Measurements from ENCODE around the gene GDA. TPM values are rescaled to one million over a fixed set of nuclear protein-coding genes. Genes with fewer than 3 reads are reported as not detected.

GDA gene
- total RNA-seq, 1 experiment from 2014 or later, result 5.0 TPM

DNA sequence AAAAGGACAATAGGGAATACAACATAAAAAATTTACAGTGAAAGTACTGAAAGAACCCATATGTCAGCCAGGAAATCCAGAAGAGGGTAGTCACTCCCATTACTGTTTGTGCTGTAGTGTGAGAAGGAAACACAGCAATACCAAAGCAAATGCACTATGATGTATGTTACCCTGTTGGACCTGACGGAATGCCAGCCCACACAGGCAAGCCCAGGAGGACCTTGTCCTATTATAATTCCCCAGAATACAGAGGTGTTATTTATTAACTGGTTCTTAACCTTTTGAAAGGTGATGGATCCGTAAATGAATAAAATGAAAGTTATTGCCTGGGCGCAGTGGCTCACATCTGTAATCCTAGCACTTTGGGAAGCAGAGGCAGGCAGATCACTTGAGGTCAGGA is 79.0 kb downstream of the GDA start:
- in situ Hi-C loops (cut with HindIII; ENCODE audit: low pct_unique_long_range_greater_than_20kb, low sequenced_read_pairs) (no loop called here), intact Hi-C loops (cut with micrococcal nuclease; ENCODE audit: unreplicated experiment) (no loop called here)
- ChIA-PET POLR2A (no interaction called here), CTCF (no interaction called here)
- ATAC-seq (no peak), DNase-seq (ENCODE audit: low read depth, low spot score) (no peak)
- TF ChIP-seq TCF7L2 (IDR thresholded peaks at IDR 0.05; ENCODE audit: low read depth, low read length) (no peak), CTCF (IDR thresholded peaks at IDR 0.05) (no peak), SIN3A (IDR thresholded peaks at IDR 0.05; ENCODE audit: borderline replicate concordance, insufficient read depth, low read depth, low read length) (no peak), POLR2AphosphoS5 (IDR thresholded peaks at IDR 0.05; ENCODE audit: low read depth, low read length) (no peak)
- TF ChIP-seq, protein P1, sequence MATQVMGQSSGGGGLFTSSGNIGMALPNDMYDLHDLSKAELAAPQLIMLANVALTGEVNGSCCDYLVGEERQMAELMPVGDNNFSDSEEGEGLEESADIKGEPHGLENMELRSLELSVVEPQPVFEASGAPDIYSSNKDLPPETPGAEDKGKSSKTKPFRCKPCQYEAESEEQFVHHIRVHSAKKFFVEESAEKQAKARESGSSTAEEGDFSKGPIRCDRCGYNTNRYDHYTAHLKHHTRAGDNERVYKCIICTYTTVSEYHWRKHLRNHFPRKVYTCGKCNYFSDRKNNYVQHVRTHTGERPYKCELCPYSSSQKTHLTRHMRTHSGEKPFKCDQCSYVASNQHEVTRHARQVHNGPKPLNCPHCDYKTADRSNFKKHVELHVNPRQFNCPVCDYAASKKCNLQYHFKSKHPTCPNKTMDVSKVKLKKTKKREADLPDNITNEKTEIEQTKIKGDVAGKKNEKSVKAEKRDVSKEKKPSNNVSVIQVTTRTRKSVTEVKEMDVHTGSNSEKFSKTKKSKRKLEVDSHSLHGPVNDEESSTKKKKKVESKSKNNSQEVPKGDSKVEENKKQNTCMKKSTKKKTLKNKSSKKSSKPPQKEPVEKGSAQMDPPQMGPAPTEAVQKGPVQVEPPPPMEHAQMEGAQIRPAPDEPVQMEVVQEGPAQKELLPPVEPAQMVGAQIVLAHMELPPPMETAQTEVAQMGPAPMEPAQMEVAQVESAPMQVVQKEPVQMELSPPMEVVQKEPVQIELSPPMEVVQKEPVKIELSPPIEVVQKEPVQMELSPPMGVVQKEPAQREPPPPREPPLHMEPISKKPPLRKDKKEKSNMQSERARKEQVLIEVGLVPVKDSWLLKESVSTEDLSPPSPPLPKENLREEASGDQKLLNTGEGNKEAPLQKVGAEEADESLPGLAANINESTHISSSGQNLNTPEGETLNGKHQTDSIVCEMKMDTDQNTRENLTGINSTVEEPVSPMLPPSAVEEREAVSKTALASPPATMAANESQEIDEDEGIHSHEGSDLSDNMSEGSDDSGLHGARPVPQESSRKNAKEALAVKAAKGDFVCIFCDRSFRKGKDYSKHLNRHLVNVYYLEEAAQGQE (IDR thresholded peaks at IDR 0.05; ENCODE audit: insufficient read depth in 1 of 2, low read depth in 2 of 2, low read length in 1 of 2), result no peak
- no peaks in the 10 kb centered on the region for H3K27me3 ChIP-seq (ENCODE audit: control insufficient read depth, insufficient read depth, low read length)
- no peaks in the 10 kb centered on the region for H3K36me3 ChIP-seq (ENCODE audit: control insufficient read depth, insufficient read depth, low read length)
- H3K4me1 ChIP-seq (ENCODE audit: control insufficient read depth, insufficient read depth, low read length), result no peaks in the 10 kb centered on the region
- H3K9me3 ChIP-seq (ENCODE audit: control insufficient read depth, insufficient read depth, low read depth, low read length), result no peaks in the 10 kb centered on the region
- no peak overlapping the region for H3K27ac ChIP-seq (ENCODE audit: low read length)
- BruUV-seq (replicated peaks), result no TSS peak
- H3K4me3 ChIP-seq (ENCODE audit: low read depth in 2 of 2, low read length in 2 of 2), result no peak overlapping the region

- intact Hi-C loops (cut with micrococcal nuclease; ENCODE audit: unreplicated experiment), result no loop called here
- Histone ChIP-seq H3K4me3 (ENCODE audit: low read depth in 2 of 2, low read length in 2 of 2) (no peak overlapping the region), H3K27me3 (ENCODE audit: control insufficient read depth, insufficient read depth, low read length) (no peaks in the 10 kb centered on the region), H3K36me3 (ENCODE audit: control insufficient read depth, insufficient read depth, low read length) (no peaks in the 10 kb centered on the region), H3K9me3 (ENCODE audit: control insufficient read depth, insufficient read depth, low read depth, low read length) (no peaks in the 10 kb centered on the region), H3K27ac (ENCODE audit: low read length) (no peak overlapping the region), H3K4me1 (ENCODE audit: control insufficient read depth, insufficient read depth, low read length) (no peaks in the 10 kb centered on the region)
- in situ Hi-C loops (cut with HindIII; ENCODE audit: low pct_unique_long_range_greater_than_20kb, low sequenced_read_pairs), result no loop called here
- BruUV-seq (replicated peaks), result no TSS peak
- TF ChIP-seq, protein P1 (IDR thresholded peaks at IDR 0.05; ENCODE audit: insufficient read depth in 1 of 2, low read depth in 2 of 2, low read length in 1 of 2), result no peak
- TF ChIP-seq CTCF (IDR thresholded peaks at IDR 0.05) (no peak), SIN3A (IDR thresholded peaks at IDR 0.05; ENCODE audit: borderline replicate concordance, insufficient read depth, low read depth, low read length) (no peak), TCF7L2 (IDR thresholded peaks at IDR 0.05; ENCODE audit: low read depth, low read length) (no peak)
- no peak for DNase-seq (ENCODE audit: low read depth, low spot score)
- ChIA-PET POLR2A (no interaction called here), CTCF (no interaction called here)
- no peak for ATAC-seq
These were observed 83.5 kb downstream of the GDA start for GRCh38 chr9:72232778-72233177.
